Coronary artery (tissue), 2 donors: Measurements from ENCODE around the gene KCNJ10.
A peak's percentile ranks its signal among the peaks of the same experiment; 100 is the strongest.

ENCODE experiments used
- DNase-seq: peaks from one replicate; pipeline ENCODE4 v3.0.0-alpha.2; 2017; ENCODE audit warnings: low spot score
- H3K27ac ChIP-seq, 2 donors: fragments of 200-600 bp; sonication (generic); one replicate each; pipeline ENCODE4 v1.5.1; 2016 to 2019
- H3K4me3 ChIP-seq: fragments of 200-600 bp; sonication (generic); 2 replicates; pipeline ENCODE4 v1.5.1; 2016; ENCODE audit warnings: mild to moderate bottlenecking, moderate library complexity
- TF ChIP-seq, protein P1 (sequence below): fragments of 200-600 bp; sonication (generic); IDR thresholded peaks from one replicate; pipeline ENCODE4 v1.5.1; 2019; ENCODE audit warnings: antibody characterized with exemption

Gene KCNJ10

DNA sequence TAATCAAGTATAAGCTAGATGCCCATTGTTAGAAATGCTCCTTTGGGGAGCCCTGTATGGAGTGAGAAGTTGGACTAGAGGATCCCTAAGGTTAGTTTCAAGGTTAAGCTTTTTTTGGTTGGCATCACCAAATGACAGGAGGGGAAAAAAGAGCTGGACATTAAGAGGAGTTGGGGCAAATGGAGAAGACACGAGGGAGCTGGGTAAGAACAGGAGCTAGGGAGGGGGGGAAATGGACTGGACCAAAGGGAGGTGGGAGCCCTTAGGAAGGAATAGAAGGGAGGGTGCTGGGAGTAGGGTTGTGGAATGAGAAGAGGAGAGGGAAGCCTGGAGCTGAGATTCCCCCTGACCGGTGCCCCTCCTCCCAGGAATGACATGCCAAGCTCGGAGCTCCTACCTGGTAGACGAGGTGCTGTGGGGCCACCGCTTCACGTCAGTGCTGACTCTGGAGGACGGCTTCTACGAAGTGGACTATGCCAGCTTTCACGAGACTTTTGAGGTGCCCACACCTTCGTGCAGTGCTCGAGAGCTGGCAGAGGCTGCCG lies 17.2 kb upstream of the KCNJ10 start:
- no peak for DNase-seq
- TF ChIP-seq, protein P1, sequence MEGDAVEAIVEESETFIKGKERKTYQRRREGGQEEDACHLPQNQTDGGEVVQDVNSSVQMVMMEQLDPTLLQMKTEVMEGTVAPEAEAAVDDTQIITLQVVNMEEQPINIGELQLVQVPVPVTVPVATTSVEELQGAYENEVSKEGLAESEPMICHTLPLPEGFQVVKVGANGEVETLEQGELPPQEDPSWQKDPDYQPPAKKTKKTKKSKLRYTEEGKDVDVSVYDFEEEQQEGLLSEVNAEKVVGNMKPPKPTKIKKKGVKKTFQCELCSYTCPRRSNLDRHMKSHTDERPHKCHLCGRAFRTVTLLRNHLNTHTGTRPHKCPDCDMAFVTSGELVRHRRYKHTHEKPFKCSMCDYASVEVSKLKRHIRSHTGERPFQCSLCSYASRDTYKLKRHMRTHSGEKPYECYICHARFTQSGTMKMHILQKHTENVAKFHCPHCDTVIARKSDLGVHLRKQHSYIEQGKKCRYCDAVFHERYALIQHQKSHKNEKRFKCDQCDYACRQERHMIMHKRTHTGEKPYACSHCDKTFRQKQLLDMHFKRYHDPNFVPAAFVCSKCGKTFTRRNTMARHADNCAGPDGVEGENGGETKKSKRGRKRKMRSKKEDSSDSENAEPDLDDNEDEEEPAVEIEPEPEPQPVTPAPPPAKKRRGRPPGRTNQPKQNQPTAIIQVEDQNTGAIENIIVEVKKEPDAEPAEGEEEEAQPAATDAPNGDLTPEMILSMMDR: no peak
- Histone ChIP-seq H3K27ac (peak overlapping the region; percentile 53 to 87), H3K4me3 (no peak overlapping the region)

- H3K4me3 ChIP-seq: no peak overlapping the region
- TF ChIP-seq, protein P1: no peak
- no peak for DNase-seq
- H3K27ac ChIP-seq: peak overlapping the region; percentile 81 to 87
These were observed 16.5 kb upstream of the KCNJ10 start for GRCh38 chr1:160086456-160086892.

- DNase-seq: no peak
- Histone ChIP-seq H3K27ac (peak overlapping the region; percentile 81 to 87), H3K4me3 (peak overlapping the region; percentile 15)
- TF ChIP-seq, protein P1: peak; percentile 83
These were observed 15.9 kb upstream of the KCNJ10 start for GRCh38 chr1:160085686-160086455.

- TF ChIP-seq, protein P1: no peak
- DNase-seq: no peak
- peak overlapping the region; percentile 48 for H3K4me3 ChIP-seq
- H3K27ac ChIP-seq: peak overlapping the region; percentile 81 to 87
These were observed 14.9 kb upstream of the KCNJ10 start for GRCh38 chr1:160084771-160085321.

- H3K27ac ChIP-seq: peak overlapping the region; percentile 81 to 87
- DNase-seq: no peak
These were observed 14.2 kb upstream of the KCNJ10 start for GRCh38 chr1:160083968-160084770.

DNA sequence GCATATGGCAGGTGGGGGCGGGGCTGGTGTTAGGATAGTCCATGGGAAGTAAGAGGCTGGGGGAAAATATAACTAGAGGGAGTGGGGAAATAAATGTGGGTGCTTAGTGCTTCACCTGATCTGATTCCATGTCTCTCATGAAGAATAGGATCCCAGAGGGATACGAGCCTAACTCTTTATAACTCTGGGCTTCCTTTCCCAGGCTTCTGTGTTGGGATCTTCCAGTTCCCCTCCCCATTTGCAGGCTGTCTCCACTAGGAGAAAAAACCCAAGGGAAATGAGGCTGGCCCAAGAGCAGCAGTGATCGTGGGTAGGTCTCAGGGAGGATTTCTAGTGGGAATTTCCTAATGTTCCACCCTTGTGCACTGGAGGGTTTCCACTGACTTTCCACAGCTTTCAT lies 13.0 kb upstream of the KCNJ10 start:
- TF ChIP-seq, protein P1: no peak
- Histone ChIP-seq H3K27ac (no peak overlapping the region), H3K4me3 (no peak overlapping the region)
- DNase-seq: no peak

More at GRCh38 chr1:160083968-160084770, 14.2 kb upstream of the KCNJ10 start:
- TF ChIP-seq, protein P1: peak; percentile 18
- H3K4me3 ChIP-seq: peak overlapping the region; percentile 48
